Measurements from ENCODE around the gene G6PC1.
"Not testable (repeated sequence)": the region's sequence is repeated elsewhere in the genome, so short reads cannot be mapped to it uniquely, and the experiment has no call there.

Gene G6PC1

GRCh38 chr17:42900460-42901331 lies at the start of gene G6PC1:
TSS of gene G6PC1 (plus strand) at chr17:42900799. CDS start at chr17:42900877, 78 bp downstream.
- DNase-seq, result no peak

GRCh38 chr17:42850954-42851353 lies 49.6 kb upstream of the G6PC1 start, which contains the start of gene AOC3:
TSS of gene AOC3 (plus strand) at chr17:42851199. CDS start at chr17:42851344, 145 bp downstream.
- DNase-seq, result peak; percentile 46

DNA sequence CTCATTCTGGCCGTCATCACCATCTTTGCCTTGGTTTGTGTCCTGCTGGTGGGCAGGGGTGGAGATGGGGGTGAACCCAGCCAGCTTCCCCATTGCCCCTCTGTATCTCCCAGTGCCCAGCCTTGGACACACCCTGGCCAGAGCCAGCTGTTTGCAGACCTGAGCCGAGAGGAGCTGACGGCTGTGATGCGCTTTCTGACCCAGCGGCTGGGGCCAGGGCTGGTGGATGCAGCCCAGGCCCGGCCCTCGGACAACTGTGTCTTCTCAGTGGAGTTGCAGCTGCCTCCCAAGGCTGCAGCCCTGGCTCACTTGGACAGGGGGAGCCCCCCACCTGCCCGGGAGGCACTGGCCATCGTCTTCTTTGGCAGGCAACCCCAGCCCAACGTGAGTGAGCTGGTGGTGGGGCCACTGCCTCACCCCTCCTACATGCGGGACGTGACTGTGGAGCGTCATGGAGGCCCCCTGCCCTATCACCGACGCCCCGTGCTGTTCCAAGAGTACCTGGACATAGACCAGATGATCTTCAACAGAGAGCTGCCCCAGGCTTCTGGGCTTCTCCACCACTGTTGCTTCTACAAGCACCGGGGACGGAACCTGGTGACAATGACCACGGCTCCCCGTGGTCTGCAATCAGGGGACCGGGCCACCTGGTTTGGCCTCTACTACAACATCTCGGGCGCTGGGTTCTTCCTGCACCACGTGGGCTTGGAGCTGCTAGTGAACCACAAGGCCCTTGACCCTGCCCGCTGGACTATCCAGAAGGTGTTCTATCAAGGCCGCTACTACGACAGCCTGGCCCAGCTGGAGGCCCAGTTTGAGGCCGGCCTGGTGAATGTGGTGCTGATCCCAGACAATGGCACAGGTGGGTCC lies 49.0 kb upstream of the G6PC1 start:
- not testable (repeated sequence) for DNase-seq

DNA sequence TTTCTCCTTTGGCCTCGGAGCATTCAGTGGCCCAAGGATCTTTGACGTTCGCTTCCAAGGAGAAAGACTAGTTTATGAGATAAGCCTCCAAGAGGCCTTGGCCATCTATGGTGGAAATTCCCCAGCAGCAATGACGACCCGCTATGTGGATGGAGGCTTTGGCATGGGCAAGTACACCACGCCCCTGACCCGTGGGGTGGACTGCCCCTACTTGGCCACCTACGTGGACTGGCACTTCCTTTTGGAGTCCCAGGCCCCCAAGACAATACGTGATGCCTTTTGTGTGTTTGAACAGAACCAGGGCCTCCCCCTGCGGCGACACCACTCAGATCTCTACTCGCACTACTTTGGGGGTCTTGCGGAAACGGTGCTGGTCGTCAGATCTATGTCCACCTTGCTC lies 48.2 kb upstream of the G6PC1 start:
- no peak for DNase-seq

DNA sequence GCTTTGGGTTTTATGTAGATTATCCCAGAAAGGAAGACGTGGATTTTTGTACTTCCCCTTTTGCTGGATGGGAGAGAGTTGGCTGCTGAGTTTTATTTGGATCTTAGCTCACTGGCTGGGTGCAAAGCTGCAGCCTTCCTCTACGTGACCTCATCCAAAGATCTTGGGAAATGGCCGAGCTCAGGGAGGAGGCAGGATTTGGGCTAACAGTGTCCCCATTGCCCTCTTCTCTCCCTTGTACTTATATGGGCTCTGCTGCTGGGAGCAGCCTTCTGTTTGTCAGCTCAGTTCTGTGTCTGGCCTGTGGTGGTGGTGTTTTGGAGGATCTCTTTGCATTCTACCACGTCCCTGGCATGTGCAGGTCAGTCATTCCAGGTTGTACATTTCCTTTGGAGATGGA lies 47.6 kb upstream of the G6PC1 start:
- no peak for DNase-seq

- DNase-seq, result no peak
Measured at GRCh38 chr17:42853597-42853967, 47.0 kb upstream of the G6PC1 start.

GRCh38 chr17:42853968-42854790 lies 46.4 kb upstream of the G6PC1 start:
- DNase-seq, result no peak

DNA sequence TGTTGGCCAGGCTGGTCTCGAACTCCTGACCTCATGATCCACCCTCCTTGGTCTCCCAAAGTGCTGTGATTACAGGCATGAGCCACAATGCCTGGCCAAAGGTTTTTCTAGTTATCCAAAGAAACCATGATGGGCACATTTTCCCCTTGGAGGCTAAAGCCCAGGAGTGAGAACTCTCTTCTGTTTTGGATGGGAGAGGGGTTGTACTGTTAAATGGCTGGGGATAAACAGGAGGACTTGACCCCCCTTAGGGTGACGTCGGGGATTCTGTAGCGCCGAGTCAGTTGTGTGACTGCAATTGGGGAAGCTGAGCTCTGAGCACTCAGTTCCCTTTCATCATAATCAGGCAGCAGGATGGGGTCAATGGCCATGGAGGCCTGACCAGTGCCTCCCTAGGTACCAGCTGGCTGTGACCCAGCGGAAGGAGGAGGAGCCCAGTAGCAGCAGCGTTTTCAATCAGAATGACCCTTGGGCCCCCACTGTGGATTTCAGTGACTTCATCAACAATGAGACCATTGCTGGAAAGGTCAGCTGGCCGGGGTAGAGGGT lies 45.5 kb upstream of the G6PC1 start:
- DNase-seq, result no peak

GRCh38 chr17:42856093-42856492 lies 44.5 kb upstream of the G6PC1 start:
- not testable (repeated sequence) for DNase-seq

GRCh38 chr17:42856516-42856915 lies 44.1 kb upstream of the G6PC1 start:
- not testable (repeated sequence) for DNase-seq

DNA sequence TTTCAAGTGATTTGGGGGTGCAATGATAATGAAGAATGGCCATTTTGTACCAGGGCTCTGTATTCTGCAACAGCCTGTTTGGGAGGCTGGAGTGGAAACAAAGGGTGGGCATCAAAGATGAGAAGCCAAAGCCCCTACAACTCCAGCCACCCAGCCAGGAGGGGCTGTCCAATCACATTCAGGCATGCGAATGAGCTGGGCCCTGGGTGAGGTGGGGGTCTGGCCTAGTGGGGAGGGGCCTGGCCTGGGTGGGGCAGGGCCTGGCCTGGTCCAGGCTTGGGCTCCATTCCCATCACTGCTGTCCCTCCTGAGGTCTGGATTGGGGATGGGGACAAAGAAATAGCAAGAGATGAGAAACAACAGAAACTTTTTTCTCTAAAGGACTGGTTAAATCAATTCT lies 43.2 kb upstream of the G6PC1 start:
- no peak for DNase-seq

DNA sequence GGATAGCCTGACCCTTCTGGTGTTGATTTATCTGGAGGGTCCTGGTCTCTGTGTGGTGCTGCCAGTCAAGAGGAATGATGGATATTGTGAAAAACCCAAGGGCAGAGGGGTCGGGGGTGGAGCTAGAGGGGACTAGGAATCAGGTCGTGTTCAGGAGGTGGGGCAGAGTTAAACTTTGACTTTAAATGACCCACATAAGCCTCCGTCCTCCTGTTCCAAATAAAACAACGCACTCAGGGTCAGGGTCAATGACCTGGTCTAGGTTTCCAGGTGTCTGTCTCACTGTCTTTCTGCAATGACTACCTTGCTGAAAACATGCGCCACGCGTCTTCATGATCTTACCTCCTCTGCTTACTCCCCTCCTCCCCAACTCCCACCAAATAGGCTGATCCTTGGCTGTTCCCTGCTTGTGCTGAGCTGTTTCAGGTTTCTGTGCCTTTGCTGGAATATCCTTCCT lies 34.9 kb upstream of the G6PC1 start:
- no peak for DNase-seq

DNA sequence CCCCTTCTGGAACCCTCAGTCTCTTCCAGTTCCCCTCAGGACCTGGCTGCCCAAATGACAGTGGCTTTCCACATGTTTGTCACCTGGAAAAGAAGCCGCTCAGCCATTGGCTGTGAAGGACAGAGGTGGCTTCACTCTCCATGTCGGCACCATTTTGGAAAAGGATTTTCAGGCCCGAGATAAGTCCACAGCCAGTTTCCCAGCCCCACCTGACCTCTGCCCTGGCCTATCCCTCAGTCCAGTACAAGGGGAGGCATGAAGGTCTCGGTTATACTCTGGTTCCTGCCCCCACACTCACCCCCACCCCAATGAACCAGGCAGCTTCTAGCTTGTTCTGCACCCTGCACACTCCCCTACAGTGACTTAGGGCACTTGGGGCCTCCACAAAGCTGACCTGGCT lies 34.4 kb upstream of the G6PC1 start:
- DNase-seq, result no peak

GRCh38 chr17:42866631-42867575 lies 33.7 kb upstream of the G6PC1 start:
- no peak for DNase-seq

DNA sequence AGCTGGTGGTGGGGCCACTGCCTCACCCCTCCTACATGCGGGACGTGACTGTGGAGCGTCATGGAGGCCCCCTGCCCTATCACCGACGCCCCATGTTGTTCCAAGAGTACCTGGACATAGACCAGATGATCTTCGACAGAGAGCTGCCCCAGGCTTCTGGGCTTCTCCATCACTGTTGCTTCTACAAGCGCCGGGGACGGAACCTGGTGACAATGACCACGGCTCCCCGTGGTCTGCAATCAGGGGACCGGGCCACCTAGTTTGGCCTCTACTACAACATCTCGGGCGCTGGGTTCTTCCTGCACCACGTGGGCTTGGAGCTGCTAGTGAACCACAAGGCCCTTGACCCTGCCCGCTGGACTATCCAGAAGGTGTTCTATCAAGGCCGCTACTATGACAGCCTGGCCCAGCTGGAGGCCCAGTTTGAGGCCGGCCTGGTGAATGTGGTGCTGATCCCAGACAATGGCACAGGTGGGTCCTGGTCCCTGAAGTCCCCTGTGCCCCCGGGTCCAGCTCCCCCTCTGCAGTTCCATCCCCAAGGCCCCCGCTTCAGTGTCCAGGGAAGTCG lies 32.8 kb upstream of the G6PC1 start:
- not testable (repeated sequence) for DNase-seq

DNA sequence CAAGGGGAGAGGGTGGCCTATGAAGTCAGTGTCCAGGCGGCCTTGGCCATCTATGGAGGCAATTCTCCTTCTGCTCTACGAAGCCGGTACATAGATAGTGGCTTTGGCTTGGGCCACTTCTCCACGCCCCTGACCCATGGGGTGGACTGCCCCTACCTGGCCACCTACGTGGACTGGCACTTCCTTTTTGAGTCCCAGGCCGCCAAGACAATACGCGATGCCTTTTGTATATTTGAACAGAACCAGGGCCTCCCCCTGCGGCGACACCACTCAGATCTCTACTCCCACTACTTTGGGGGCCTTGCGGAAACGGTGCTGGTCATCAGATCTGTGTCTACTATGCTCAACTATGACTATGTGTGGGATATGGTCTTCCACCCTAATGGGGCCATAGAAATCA lies 32.3 kb upstream of the G6PC1 start:
- DNase-seq, result no peak

- DNase-seq, result no peak
Measured at GRCh38 chr17:42871647-42872046, 29.0 kb upstream of the G6PC1 start.

DNA sequence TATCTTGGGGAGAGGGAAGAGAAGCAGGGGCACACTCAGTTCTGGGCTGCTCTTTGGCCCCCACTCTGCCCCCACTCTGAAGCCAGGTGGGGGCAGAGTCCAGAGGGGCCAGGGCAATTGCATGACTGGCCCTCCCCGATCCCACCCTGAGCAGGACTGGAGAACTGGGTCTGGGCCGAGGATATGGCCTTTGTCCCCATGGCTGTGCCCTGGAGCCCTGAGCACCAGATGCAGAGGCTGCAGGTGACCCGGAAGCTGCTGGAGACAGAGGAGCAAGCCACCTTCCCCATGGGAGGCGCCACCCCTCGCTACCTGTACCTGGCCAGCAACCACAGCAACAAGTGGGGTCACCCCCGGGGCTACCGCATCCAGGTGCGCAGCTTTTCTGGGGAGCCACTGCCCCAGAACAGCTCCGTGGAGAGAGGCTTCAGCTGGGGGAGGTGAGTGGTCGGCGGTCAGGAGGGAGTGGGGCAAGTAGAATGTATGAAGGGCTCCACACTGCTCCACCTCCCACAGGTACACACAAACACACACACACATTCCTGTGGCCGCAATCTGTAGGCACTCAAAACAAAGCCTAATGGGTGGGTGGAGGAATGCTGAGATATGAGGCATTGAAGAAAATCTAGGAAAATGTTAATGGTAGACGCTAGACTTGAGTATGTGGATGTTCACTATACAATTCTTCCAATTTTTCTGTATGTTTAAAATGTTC lies 28.2 kb upstream of the G6PC1 start:
- DNase-seq, result no peak

DNA sequence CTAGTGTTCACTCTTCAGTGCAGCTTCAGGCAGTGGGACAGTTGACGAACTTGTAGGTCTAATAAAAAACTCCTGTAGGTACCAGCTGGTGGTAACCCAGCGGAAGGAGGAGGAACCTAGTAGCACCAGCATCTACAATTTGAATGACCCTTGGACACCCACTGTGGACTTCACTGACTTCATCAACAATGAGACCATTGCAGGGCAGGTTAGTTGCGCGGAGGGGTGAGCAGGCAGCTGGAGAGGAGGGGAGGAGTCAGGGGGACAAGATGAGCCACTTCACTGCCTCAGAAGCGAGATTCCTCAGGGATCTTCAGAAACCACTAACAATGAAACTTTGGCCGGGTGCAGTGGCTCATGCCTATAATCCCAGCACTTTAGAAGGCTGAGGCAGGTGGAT lies 27.3 kb upstream of the G6PC1 start:
- no peak for DNase-seq

Measured in right hindlimb (tissue), 1 donor.